8988T (cell line): Measurements from ENCODE around the gene CNDP2.

Experiments
- DNase-seq: peaks from one replicate; pipeline ENCODE4 v3.0.0; 2011

CNDP2 gene

GRCh38 chr18:74501386-74501785, 5.2 kb downstream of the CNDP2 start:
- no peak for DNase-seq

- DNase-seq, result no peak
Measured at GRCh38 chr18:74503137-74503536, 7.0 kb downstream of the CNDP2 start.

DNA sequence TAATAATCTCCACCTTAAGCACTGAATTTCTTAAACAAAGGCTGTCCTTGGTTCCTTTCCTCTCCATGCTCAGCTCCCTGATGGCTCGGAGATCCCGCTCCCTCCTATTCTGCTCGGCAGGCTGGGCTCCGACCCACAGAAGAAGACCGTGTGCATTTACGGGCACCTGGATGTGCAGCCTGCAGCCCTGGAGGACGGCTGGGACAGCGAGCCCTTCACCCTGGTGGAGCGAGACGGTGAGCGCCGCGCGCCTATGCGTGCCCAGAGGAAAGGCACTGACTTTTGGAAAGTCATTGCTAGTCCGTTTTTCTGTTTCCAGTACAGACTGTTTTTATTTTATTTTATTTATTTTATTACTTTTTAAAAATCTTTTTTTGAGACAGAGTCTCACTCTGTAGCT, 9.6 kb downstream of the CNDP2 start:
- no peak for DNase-seq

DNA sequence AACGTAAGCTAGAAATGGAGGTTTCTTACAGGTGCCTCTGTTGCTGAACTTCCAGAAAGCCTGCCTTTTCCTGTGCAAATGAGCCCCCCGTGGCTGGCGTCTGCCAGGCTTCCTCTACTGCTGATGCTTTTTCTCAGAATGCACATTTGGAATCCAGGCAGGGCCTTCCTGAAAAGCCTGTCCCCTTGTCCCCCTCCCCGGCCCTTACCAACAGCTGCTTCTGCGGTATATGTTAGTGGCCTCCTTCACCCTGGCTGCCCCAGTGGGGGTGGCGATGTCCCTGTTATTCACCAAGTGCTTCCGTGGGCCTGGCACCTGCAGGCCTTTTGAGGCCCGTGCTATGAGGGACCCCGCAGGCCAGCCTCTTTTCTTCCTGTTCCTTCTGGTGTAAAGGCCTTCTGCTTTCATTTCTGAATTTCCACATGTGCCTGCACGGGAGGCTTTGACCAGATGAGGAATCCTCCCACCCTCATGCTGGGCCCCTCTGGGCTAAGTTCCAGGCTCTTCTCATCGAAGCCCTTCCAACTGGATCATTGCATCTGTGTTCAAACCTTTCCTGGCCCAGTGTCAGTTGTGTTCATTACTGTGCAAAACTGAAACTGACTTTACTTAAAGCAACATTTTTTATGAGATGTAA, 10.4 kb downstream of the CNDP2 start:
- no peak for DNase-seq

DNA sequence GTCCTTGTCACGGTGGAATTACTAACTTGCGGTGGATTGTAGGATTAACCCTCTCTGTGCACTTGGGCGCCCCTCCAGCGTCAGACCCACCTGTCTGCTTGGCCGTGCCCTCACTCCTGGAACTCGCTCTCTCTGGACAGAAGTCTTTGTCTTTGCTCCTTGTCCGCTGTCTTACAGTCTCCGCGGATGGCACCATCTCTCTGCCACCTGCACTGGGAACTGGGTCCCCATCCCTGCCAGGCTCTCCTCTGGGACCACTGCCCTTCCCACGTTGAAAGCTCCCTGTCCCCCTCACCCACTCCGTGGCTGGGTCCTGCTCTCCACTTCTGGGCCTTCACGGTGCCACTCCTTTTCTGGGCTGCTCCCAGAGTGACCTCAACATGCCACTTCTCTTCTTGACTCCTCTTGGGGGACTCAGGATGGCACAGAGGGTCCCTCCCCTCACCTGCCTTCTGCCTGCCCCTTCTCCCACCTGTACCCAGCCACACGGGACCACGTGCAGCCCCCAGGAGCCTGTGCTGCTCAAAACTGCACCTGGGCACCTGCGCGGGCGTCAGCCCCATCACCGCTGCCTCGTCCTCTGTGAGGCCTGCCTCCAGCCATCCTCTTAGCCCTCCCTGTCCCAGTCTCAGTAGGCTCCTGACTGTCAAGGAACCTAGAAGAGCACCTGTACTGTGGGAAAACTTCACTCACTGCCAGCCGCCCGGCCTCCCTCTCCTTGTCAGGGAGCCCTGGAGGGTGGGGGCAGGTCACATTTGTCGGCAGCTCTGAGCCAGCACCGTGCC, 11.1 kb downstream of the CNDP2 start:
- no peak for DNase-seq

- DNase-seq, result no peak
Measured at GRCh38 chr18:74507927-74508326, 11.8 kb downstream of the CNDP2 start.

DNA sequence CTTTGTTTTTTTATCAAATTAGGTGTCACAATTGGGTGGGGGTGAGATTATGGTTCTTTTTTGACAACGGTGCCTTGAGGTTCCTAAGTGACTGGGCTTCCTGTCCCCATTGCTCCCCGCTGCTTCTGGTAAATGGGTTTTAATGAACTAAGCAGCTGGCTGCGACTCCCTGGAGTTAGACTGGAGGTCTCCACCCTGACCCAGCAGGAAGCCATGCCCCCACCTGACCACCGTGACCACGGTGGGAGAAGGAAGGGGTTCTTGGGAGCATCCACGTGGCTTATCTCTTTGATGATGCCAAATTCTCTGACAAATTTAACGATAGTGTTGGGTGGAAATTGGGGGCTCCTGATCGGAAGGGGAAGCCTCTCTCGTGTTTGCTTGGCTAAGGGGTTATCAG, 12.2 kb downstream of the CNDP2 start:
- no peak for DNase-seq

DNA sequence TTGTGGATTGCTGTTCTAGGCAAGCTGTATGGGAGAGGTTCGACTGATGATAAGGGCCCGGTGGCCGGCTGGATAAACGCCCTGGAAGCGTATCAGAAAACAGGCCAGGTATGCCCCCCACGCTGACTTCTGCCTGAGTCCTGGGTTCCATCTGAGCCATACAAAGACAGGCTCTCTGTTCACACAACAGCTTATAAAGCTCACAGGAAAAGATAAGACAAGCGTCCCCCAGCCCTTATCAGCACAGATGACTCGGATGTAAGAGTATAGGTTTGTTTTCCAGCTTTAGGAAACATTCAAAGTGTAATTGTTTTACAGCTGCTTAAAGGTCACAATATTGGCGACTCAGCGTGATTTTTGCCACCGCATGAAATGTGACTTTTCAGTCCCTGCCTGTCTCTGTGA, 12.7 kb downstream of the CNDP2 start:
- DNase-seq, result no peak

GRCh38 chr18:74509856-74510769, 13.9 kb downstream of the CNDP2 start:
- no peak for DNase-seq

DNA sequence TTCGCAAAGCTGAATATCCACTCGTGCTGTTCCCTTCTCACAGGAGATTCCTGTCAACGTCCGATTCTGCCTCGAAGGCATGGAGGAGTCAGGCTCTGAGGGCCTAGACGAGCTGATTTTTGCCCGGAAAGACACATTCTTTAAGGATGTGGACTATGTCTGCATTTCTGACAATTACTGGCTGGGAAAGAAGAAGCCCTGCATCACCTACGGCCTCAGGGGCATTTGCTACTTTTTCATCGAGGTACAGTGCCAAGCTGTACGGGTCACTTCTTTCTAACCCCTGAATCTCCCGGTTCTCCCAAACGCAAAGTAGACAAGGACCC, 14.6 kb downstream of the CNDP2 start:
- DNase-seq, result no peak

DNA sequence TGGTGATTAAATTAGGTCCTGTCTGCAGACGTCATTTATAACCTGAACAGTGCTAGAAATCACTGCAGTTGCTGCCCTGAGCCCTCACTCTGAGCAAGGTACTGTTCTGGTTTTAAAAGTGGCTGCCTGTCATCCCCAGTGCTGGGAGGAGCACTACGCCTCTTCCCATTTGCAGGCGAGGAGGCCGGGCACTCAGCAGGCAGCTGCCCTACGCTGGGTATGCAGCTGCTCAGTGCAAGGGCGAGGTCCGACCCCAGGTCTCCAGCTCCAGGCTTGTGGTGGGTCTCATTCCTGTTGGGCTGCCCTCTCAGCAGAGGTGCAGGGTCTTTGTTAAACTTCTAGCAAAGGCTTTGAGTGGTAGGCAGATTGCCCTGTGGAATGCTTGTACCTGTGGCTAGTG, 15.7 kb downstream of the CNDP2 start:
- no peak for DNase-seq

- no peak for DNase-seq
Measured at GRCh38 chr18:74512321-74513053, 16.3 kb downstream of the CNDP2 start.

DNA sequence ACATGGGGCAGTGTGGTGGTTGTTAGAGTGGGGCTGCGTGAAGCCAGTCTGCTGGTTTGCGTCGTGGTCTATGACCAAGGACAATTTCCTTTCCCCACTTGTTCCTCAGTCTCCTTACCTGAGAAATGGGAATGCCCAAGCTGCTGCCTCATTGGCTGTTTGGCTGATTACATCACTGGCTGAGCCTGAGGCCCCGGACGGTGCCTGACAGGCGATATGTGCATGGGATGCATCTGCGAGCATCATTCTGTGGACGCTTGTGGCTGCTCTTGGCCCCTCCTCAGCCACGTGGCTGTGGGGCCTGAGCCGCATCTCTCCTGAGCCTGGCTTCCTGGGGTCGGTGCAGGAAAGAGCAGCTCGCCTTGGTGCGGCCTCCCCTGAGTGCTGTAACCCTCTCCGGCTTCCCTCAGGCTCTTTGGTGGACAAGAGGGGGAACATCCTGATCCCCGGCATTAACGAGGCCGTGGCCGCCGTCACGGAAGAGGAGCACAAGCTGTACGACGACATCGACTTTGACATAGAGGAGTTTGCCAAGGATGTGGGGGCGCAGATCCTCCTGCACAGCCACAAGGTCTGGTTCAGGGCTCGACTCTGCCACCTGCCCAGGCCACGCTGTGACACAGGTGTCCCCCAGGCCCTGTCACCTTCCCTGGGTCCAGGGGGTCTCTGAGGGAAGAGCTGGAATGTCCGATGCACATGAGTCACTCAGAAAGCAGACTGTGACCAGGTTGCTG, 17.2 kb downstream of the CNDP2 start:
- DNase-seq, result no peak

DNA sequence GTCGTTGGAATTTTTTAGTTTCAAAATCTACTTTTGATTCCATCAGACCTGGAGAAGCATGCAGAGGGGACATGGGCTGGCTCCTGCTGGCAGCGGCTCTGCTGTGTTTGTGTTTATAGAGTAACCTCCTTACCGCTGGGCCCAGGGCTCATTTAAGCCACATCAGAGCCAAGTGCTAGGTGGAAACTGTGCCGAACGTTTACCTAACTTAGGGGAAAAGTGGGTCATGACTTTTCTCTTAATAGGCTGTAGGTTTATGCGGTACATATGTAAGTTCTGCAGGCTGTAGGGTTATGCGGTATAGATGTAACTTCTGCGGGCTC, 17.7 kb downstream of the CNDP2 start:
- no peak for DNase-seq

DNA sequence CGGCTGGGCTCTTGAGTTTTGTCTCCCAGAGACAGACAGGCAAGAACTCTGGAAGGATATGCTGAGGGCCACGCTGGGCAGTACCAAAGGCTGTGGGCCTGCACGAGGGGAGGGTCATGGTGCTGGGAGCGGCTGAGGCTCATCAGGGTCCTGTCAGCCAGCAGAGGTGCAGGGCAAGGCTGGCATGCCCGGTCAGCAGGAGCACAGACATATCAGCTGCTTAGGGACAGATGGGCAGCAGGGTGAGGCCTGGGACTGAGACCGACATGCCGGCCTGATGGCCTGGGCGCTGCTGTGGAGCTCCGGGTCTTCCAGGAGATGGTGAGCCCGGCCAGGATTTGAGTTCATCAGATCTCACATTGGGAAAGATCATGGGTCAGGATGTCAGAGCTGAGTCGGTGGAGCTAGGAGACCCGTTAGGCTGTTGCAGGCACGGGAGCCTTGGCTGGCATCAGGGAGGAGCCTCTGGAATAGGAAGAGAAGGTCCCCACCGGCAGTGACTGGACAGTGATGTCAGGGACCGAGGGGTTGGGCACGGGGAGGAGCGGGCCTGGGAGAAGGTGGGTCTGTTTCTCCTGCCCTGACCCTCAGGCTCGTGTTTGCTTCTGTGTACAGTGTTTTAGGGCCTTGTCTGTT, 18.8 kb downstream of the CNDP2 start:
- DNase-seq, result no peak

- DNase-seq, result no peak
Measured at GRCh38 chr18:74515620-74516231, 19.6 kb downstream of the CNDP2 start.

- no peak for DNase-seq
Measured at GRCh38 chr18:74516271-74517235, 20.4 kb downstream of the CNDP2 start.

DNA sequence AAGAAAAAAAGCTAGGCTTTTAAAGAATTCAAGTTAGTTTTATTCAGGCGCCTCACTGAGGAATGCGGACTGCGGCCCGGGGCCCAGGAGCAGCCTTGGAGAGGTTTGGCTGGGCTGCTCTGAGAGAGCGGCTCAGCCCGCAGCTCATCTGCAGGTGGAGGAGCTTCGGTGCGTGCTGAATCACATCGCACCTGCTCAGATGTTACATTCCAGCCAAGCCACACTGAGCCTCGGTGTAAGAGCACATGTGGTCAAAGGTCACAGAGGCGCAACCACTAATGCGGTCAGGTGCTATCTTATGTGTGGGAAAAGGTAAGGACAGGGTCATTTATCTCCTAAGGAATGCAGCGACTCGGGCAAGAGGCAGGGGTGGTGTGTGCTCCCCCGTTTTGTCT, 21.1 kb downstream of the CNDP2 start:
- no peak for DNase-seq

GRCh38 chr18:74518456-74519295, 22.5 kb downstream of the CNDP2 start:
- no peak for DNase-seq
